Measurements from ENCODE around the gene SAP25. TPM values are rescaled to one million over a fixed set of nuclear protein-coding genes. Genes with fewer than 3 reads are reported as not detected.

SAP25 gene
- total RNA-seq, 4 donors from 2014 or later: 1.3 to 1.7 TPM; not detected in 2

GRCh38 chr7:100562195-100563099 is 11.3 kb downstream of the SAP25 start:
- DNase-seq (ENCODE audit: low spot score in 2 of 2): peak in 1 of 2 donors; percentile 81
- TF ChIP-seq POLR2A (IDR thresholded peaks at IDR 0.05) (no peak), CTCF (IDR thresholded peaks at IDR 0.05) (no peak)
- intact Hi-C loops (cut with DNase I; ENCODE audit: low total_unique reads): loop anchor here (10.0 kb wide), 1 partner anchor 292 kb away; the partner anchor contains the start of gene SLC12A9
- 89 to 95% methylated on average over 25 to 26 of the region's 26 CpGs for WGBS, 2 donors
- H3K4me3 ChIP-seq (ENCODE audit: low read depth, poor library complexity, severe bottlenecking): no peak overlapping the region

- H3K4me3 ChIP-seq (ENCODE audit: low read depth, poor library complexity, severe bottlenecking): no peak overlapping the region
- WGBS, 2 donors: 94 to 96% methylated on average over 12 of the region's 12 CpGs
- intact Hi-C loops (cut with DNase I; ENCODE audit: low total_unique reads): loop anchor here (10.0 kb wide), 1 partner anchor 293 kb away; the partner anchor contains the start of gene SLC12A9
- no peak for TF ChIP-seq POLR2A (IDR thresholded peaks at IDR 0.05)
- no peak for TF ChIP-seq CTCF (IDR thresholded peaks at IDR 0.05)
- no peak for DNase-seq (ENCODE audit: low spot score in 2 of 2)
These were observed 12.1 kb downstream of the SAP25 start for GRCh38 chr7:100561491-100562194.

- DNase-seq (ENCODE audit: low spot score in 2 of 2): no peak
- 67 to 80% methylated on average over 4 of the region's 4 CpGs for WGBS, 2 donors
- TF ChIP-seq CTCF (IDR thresholded peaks at IDR 0.05) (no peak), POLR2A (IDR thresholded peaks at IDR 0.05) (no peak)
- no peak overlapping the region for H3K4me3 ChIP-seq (ENCODE audit: low read depth, poor library complexity, severe bottlenecking)
- intact Hi-C loops (cut with DNase I; ENCODE audit: low total_unique reads): loop anchor here (2.0 kb wide), 1 partner anchor 90 kb away; no protein-coding TSS in a partner anchor
These were observed 14.6 kb downstream of the SAP25 start for GRCh38 chr7:100559127-100559526.

GRCh38 chr7:100556541-100556940 is 17.2 kb downstream of the SAP25 start:
- no peak overlapping the region for H3K4me3 ChIP-seq (ENCODE audit: low read depth, poor library complexity, severe bottlenecking)
- intact Hi-C loops (cut with DNase I; ENCODE audit: low total_unique reads): no loop called here
- no peak for DNase-seq (ENCODE audit: low spot score in 2 of 2)
- TF ChIP-seq CTCF (IDR thresholded peaks at IDR 0.05) (no peak), POLR2A (IDR thresholded peaks at IDR 0.05) (no peak)
- 70 to 72% methylated on average over 4 of the region's 4 CpGs for WGBS, 2 donors

GRCh38 chr7:100555701-100556100 is 18.0 kb downstream of the SAP25 start:
- intact Hi-C loops (cut with DNase I; ENCODE audit: low total_unique reads): no loop called here
- H3K4me3 ChIP-seq (ENCODE audit: low read depth, poor library complexity, severe bottlenecking): no peak overlapping the region
- WGBS, 2 donors: 84 to 89% methylated on average over 5 of the region's 5 CpGs
- TF ChIP-seq POLR2A (IDR thresholded peaks at IDR 0.05) (no peak), CTCF (IDR thresholded peaks at IDR 0.05) (no peak)
- no peak for DNase-seq (ENCODE audit: low spot score in 2 of 2)

Measured in lower leg skin (tissue), 4 donors.